ENCODE measurements around the gene CARHSP1.

CARHSP1 gene

DNA sequence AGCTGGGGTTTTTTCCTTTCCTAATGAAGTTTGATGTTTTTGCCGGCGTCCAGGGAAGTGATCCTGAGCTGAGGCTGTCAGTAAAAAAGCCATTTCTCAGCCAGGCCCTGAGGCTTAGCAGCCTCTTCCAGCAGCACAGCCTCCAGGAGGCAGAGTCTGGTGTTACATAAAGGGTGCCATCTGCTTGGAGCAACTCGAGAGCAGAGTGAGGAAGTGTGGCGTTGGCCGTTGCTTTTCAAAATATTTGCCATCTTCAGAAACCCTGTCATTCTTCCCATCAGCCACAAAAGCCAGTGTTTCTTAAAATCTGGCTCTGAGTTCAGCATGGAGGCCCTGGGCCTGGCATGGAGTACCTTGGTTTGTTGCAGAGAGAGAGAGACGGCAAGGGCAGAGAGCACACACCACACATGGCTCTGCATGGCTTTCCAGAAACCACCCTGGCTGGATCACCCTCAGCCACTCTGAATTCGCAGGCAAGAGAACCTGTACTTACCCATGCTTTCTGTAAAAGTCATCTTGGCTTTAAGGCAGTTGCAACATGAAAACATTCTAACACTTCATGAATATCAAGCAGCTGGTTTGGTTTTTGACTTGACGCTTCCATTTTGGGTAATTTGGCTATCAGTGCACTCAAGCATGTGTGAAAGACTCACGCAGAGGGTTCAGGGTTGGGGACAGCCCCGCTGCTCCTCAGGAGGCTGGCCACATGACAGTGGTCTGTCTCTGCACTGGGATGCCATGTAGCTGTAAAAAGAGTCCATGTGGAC, 50.1 kb downstream of the CARHSP1 start:
- H3K4me3 ChIP-seq (replicated peaks in 1 of 2; ENCODE audit: low read depth in 2 of 2, low read length in 2 of 2), result no peak overlapping the region
- TF ChIP-seq, protein P1, sequence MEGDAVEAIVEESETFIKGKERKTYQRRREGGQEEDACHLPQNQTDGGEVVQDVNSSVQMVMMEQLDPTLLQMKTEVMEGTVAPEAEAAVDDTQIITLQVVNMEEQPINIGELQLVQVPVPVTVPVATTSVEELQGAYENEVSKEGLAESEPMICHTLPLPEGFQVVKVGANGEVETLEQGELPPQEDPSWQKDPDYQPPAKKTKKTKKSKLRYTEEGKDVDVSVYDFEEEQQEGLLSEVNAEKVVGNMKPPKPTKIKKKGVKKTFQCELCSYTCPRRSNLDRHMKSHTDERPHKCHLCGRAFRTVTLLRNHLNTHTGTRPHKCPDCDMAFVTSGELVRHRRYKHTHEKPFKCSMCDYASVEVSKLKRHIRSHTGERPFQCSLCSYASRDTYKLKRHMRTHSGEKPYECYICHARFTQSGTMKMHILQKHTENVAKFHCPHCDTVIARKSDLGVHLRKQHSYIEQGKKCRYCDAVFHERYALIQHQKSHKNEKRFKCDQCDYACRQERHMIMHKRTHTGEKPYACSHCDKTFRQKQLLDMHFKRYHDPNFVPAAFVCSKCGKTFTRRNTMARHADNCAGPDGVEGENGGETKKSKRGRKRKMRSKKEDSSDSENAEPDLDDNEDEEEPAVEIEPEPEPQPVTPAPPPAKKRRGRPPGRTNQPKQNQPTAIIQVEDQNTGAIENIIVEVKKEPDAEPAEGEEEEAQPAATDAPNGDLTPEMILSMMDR (IDR thresholded peaks at IDR 0.05; ENCODE audit: low read depth, low read length), result no peak
- DNase-seq (ENCODE audit: low read depth in 2 of 2), result no peak

DNA sequence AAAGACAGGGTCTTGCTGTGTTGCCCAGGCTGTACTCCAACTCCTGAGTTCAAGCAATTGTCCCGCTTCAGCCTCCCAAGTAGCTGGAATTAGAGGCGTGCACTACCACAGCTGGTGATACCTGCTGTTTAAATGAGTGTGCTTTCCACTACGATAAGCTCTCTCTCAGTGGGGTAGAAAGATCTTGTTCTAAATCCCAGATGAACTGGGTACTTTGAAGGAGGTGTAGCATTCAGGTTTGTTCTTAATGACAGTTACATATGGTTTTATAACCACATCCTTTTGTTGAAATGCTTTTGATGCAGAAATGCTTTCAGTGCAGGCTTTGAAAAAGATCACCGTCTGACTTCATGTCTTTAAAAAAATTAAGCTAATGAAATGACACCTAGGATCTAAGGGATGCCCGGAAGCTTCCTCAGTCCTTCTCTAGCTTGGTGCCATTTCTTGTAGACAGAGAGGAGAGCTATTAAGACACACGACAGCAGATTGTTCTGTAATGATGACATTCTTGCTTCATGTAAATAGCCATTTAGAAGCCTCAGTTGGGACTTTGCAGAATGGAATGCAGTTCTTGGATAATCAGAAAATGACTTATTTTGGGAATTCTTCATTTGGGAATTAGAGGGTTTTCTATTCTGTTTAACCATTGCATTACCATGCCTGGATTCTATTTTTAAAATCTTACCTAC, 51.7 kb downstream of the CARHSP1 start:
- no peak for DNase-seq (ENCODE audit: low read depth in 2 of 2)
- no peak overlapping the region for H3K4me3 ChIP-seq (replicated peaks in 1 of 2; ENCODE audit: low read depth in 2 of 2, low read length in 2 of 2)
- TF ChIP-seq, protein P1 (IDR thresholded peaks at IDR 0.05; ENCODE audit: low read depth, low read length), result no peak

DNA sequence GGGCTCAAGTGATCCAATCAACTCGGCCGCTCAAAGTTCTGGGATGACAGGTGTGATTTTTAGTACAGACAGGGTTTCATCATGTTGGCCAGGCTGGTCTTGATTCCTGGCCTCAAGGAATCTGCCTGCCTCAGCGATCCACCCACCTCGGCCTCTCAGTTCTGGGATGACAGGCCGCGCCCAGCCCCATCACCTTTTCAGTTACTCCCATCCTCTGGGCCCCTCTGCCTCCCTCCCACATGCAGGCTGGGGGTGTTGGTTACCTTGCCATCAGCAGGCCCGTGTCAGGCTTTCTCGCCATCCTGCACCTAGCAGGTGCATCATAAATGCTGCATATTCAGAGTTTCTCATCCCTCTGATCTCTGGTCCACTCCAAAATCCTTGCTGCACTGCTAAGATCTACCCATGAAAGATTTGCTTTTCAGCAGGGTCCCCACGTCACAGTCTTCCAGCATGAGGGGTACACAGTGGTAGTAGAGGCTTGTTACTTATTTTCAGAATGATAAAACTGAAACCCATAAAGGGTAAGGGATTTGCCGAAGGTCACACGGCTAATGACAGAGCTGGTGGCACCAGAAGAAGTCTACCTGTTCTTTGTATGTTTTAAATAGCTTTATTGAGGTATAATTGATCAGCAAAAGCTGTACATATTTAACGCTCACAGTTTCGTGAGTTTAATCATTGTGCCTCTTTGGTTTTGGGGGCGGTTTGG, 54.6 kb downstream of the CARHSP1 start:
- TF ChIP-seq, protein P1 (IDR thresholded peaks at IDR 0.05; ENCODE audit: low read depth, low read length), result no peak
- H3K4me3 ChIP-seq (replicated peaks in 1 of 2; ENCODE audit: low read depth in 2 of 2, low read length in 2 of 2), result no peak overlapping the region
- no peak for DNase-seq (ENCODE audit: low read depth in 2 of 2)

DNA sequence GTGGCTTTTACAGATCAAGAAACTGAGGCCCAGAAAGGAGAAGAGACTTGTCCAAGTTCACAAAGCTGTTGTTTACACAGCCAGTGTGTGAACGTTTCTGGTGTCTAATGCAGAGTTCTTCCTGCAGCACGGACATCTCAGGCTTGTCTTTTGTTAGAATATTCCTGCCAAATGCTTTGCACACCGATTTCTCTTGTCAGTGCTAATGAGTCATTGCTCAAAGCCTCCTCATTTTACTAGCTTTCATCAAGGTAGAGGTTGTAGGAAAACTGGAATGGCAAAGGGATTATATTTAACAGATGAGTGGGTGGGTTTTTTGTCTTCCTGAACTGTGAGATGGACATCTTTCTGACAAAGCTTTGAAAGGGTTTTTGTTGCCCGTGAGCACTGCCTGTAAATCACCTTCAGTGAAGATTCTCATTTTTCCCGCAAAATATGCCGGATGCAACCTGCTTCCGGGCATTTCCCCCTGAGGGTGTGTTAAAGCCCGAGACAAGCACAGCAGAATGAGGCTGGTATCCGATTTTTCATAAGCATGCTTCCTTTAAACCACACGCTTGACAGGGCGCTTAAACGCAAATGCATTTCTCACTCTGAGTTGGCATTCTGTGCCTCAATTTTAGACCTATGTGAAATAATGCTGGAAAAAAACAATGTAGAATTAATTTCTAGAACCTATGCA, 56.5 kb downstream of the CARHSP1 start:
- TF ChIP-seq, protein P1 (IDR thresholded peaks at IDR 0.05; ENCODE audit: low read depth, low read length), result no peak
- H3K4me3 ChIP-seq (replicated peaks in 1 of 2; ENCODE audit: low read depth in 2 of 2, low read length in 2 of 2), result no peak overlapping the region
- DNase-seq (ENCODE audit: low read depth in 2 of 2), result no peak

DNA sequence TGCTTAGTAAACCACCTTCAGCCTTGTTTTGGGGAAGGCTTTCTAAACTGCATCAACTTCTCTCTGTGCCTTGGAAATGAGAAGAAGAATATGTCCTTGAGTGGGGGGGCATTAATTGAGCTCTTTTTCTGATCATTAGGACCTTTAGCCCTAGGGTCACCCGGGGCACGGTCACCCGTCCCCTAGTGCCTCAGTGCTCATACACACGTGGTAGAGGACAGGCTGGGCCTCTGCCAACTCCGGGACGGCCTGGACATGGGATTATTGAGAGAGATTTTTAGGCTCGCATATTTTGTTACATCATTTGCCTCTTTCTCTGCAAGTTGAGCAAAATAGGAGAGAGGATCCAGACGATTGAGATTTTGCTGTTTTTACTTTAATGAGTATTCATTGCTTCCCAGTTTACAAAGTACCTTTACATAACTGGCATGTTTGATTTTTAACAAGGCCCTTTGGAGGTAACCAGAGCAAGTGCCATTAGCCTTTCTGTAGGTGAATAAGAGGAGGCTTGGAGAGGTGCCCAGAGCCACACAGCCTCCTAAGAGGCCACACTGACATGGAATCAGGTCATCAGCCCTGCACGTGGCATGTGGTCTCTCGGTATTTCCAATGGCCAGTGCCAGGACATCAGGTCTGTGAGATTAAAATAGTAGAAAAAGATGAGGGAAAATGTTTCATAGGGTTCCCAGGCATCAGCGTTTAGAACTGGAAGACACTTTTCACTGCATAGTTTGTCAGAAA, 60.0 kb downstream of the CARHSP1 start:
- DNase-seq (ENCODE audit: low read depth in 2 of 2), result no peak
- TF ChIP-seq, protein P1 (IDR thresholded peaks at IDR 0.05; ENCODE audit: low read depth, low read length), result no peak
- no peak overlapping the region for H3K4me3 ChIP-seq (replicated peaks in 1 of 2; ENCODE audit: low read depth in 2 of 2, low read length in 2 of 2)

DNA sequence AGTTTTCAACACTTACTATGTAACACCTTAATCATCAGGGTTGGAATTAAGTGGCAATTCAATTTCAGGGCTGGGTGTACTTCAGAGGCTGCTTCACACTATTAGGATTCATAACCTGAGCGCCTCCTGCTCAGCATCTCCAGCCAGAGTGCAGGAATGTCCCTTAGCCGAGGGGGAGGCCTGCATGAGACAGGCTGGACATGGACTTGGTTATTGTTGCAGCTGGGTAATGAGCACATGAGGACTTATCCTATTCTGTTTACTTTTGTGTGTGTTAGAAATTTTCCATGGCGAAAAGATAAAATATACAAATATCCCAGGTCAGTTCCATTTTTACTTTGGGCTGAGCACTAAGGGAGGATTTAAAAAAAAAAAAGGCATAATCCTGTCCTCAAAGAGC, 60.8 kb downstream of the CARHSP1 start:
- H3K4me3 ChIP-seq (replicated peaks in 1 of 2; ENCODE audit: low read depth in 2 of 2, low read length in 2 of 2), result no peak overlapping the region
- no peak for DNase-seq (ENCODE audit: low read depth in 2 of 2)
- TF ChIP-seq, protein P1 (IDR thresholded peaks at IDR 0.05; ENCODE audit: low read depth, low read length), result no peak

Measured in cardiac fibroblast (primary cell).